ENCODE measurements around the gene ADGRL1. TPM values are rescaled to one million over a fixed set of nuclear protein-coding genes. Genes with fewer than 3 reads are reported as not detected.

The ADGRL1 gene
- total RNA-seq, 2 donors from 2014 or later: 21.0 to 31.2 TPM

- H3K36me3 ChIP-seq: peaks cover 37% of the 10 kb centered on the region
- TF ChIP-seq CTCF (IDR thresholded peaks at IDR 0.05): no peak
- H3K27ac ChIP-seq: no peak overlapping the region
- no peaks in the 10 kb centered on the region for H3K27me3 ChIP-seq
- no peak overlapping the region for H3K4me3 ChIP-seq
- no peaks in the 10 kb centered on the region for H3K4me1 ChIP-seq
- H3K9me3 ChIP-seq: no peaks in the 10 kb centered on the region
- DNase-seq (ENCODE audit: low spot score): no peak
Observed at GRCh38 chr19:14174883-14175282, 31.1 kb downstream of the ADGRL1 start.

DNA sequence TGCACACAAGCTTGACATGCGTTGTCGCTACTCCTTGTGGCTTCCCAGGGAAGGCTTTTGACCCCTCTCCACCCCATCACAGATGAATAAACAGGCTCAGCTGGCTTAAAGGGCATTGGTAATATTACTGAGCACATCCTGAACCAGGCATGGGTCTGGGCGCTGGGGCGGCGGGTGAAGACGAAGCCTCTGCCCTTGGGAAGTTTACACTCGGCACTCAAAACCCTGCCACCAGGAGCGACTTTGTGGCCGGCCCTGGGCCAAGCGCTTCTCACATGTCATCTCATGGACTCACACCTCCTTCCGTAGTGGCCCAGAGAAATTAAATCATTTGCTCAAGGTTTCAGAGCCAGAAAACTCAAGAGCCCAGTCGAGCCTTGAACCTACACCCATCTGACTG lies 37.0 kb downstream of the ADGRL1 start:
- no peak for TF ChIP-seq CTCF (IDR thresholded peaks at IDR 0.05)
- no peaks in the 10 kb centered on the region for H3K9me3 ChIP-seq
- peaks cover 0 to 23% of the 10 kb centered on the region in 2 donors for H3K4me1 ChIP-seq
- H3K27ac ChIP-seq: no peak overlapping the region
- H3K4me3 ChIP-seq: no peak overlapping the region
- no peak for DNase-seq (ENCODE audit: low spot score)
- no peaks in the 10 kb centered on the region for H3K27me3 ChIP-seq
- H3K36me3 ChIP-seq: peaks cover 28% of the 10 kb centered on the region

DNA sequence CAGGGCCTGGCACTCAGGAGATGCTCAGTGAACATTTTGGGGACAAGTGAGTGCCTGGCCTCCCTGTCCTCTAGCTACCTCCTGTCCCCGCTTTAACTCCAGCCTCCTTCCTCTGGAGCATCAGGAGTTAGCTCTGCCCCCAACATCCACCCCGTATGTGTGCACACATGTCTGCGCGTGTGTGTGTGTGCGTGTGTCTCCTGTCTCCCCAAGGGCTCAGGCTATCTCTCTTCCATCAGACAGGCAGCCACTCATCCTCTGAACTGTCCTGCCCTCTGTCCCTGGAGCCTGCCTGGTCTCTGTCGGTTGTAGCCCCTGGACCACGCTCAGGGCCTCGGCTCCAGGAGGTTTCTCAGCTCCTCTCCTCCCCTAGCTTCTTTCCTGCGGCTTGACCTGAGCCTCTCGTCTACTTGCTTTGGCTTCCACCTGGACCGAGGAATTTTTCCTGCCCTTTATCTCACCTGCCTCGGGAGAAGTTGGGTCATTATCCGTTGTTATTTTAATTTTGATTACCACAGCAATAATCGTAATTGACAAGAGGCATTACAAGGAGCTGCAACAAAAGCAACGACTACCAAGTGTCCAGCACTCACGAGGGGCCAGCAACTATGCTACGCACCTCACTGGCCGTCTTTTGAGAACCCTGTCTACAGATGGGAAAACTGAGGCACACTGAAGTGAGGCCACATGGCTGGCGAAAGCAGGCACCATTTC lies 37.6 kb downstream of the ADGRL1 start:
- no peaks in the 10 kb centered on the region for H3K27me3 ChIP-seq
- H3K9me3 ChIP-seq: no peaks in the 10 kb centered on the region
- H3K36me3 ChIP-seq: peaks cover 28% of the 10 kb centered on the region
- H3K4me3 ChIP-seq: no peak overlapping the region
- no peak for DNase-seq (ENCODE audit: low spot score)
- peaks cover 0 to 23% of the 10 kb centered on the region in 2 donors for H3K4me1 ChIP-seq
- TF ChIP-seq CTCF (IDR thresholded peaks at IDR 0.05): no peak
- H3K27ac ChIP-seq: no peak overlapping the region

- Histone ChIP-seq H3K4me1 (peaks cover 0 to 23% of the 10 kb centered on the region in 2 donors), H3K9me3 (no peaks in the 10 kb centered on the region), H3K27me3 (no peaks in the 10 kb centered on the region), H3K27ac (no peak overlapping the region), H3K36me3 (peaks cover 31% of the 10 kb centered on the region), H3K4me3 (peak overlapping the region in 1 of 2 donors; percentile 20)
- no peak for TF ChIP-seq CTCF (IDR thresholded peaks at IDR 0.05)
- DNase-seq (ENCODE audit: low spot score): no peak
Observed at GRCh38 chr19:14167576-14168138, 38.3 kb downstream of the ADGRL1 start.

- H3K9me3 ChIP-seq: no peaks in the 10 kb centered on the region
- no peak for TF ChIP-seq CTCF (IDR thresholded peaks at IDR 0.05)
- no peak for DNase-seq (ENCODE audit: low spot score)
- H3K4me3 ChIP-seq: peak overlapping the region in 1 of 2 donors; percentile 20
- H3K36me3 ChIP-seq: peaks cover 31% of the 10 kb centered on the region
- no peaks in the 10 kb centered on the region for H3K27me3 ChIP-seq
- H3K4me1 ChIP-seq: peaks cover 0 to 23% of the 10 kb centered on the region in 2 donors
- no peak overlapping the region for H3K27ac ChIP-seq
Observed at GRCh38 chr19:14166999-14167575, 38.9 kb downstream of the ADGRL1 start.
